Transverse colon (tissue), 4 donors: ENCODE data around the gene BTN3A1. TPM values are rescaled to one million over a fixed set of nuclear protein-coding genes. Genes with fewer than 3 reads are reported as not detected.

Experiments
- DNase-seq: peaks from one replicate; pipeline ENCODE4 v3.0.0-alpha.2; 2019
- H3K27ac ChIP-seq, 4 donors: fragments of 200-600 bp; sonication (generic); 2 replicates each; pipeline ENCODE4 v1.5.1; 2016 to 2018; ENCODE audit warnings: inconsistent platforms in 4 of 4
- H3K27me3 ChIP-seq: fragments of 200-600 bp; sonication (generic); 2 replicates; pipeline ENCODE4 v1.5.1; 2017; ENCODE audit warnings: inconsistent platforms
- H3K36me3 ChIP-seq, 4 donors: fragments of 200-600 bp; sonication (generic); 2 replicates each; pipeline ENCODE4 v1.5.1; 2017 to 2019; ENCODE audit warnings: inconsistent platforms in 4 of 4
- H3K4me1 ChIP-seq, 4 donors: fragments of 200-600 bp; sonication (generic); 2 replicates each; pipeline ENCODE4 v1.5.1; 2017 to 2020; ENCODE audit warnings: inconsistent platforms in 4 of 4
- H3K4me3 ChIP-seq, 4 donors: fragments of 200-600 bp; sonication (generic); 1 replicate in 1 of 4; 2 replicates in 3 of 4; pipeline versions ENCODE4 v1.5.1 to v1.6.1; 2017 to 2019; ENCODE audit warnings: inconsistent platforms in 4 of 4
- H3K9me3 ChIP-seq, 2 donors: fragments of 200-600 bp; sonication (generic); 2 replicates each; pipeline ENCODE4 v1.5.1; 2017 to 2019; ENCODE audit warnings: inconsistent platforms in 2 of 2
- EP300 ChIP-seq: sonication (generic); formaldehyde crosslinking; IDR thresholded peaks from one replicate; pipeline ENCODE4 v1.6.1; 2017; ENCODE audit warnings: antibody characterized with exemption, low read depth
- POLR2A ChIP-seq: fragments of 450-650 bp; IDR thresholded peaks from one replicate; pipeline ENCODE4 v1.6.1; 2016; ENCODE audit warnings: antibody characterized with exemption, mild to moderate bottlenecking, moderate library complexity
- POLR2AphosphoS5 ChIP-seq, 3 donors: sonication (generic); formaldehyde crosslinking; IDR thresholded peaks; one replicate each; pipeline ENCODE4 v1.6.1; 2016; ENCODE audit warnings: antibody characterized with exemption in 3 of 3
- WGBS, 2 donors: methylation state at CpG; one replicate each; pipeline ENCODE4 v1.1.5; 2018; ENCODE audit warnings: low coverage in 1 of 2; 5-methylcytosine and 5-hydroxymethylcytosine counted together
- in situ Hi-C, 4 donors: fragments of 200-750 bp; cut with MboI; loops; one replicate each; pipeline versions ENCODE4 v1.15.0 to v1.15.1; 2017; ENCODE audit warnings: low sequenced_read_pairs in 3 of 4, low pct_ligation_motif_present in 1 of 4, low pct_unique_long_range_greater_than_20kb in 1 of 4
- intact Hi-C: fragments of 100-400 bp; cut with DNase I; formaldehyde crosslinking; loops from one replicate; pipeline ENCODE4 v1.15.1; 2023; ENCODE audit warnings: low total_unique reads
- total RNA-seq, 4 donors: library from RNA; depleted of rRNA; stranded (reverse); fragments of >200 nt; gene quantifications; one replicate each; pipeline ENCODE4 v1.1.0, GENCODE V29; 2016
- TF ChIP-seq, protein P1 (sequence below), 5 experiments: fragments of 200-600 bp in 3 of 5; fragments of 450-650 bp in 2 of 5; sonication (generic) in 3 of 5; IDR thresholded peaks; 1 replicate in 2 of 5; 2 replicates in 3 of 5; pipeline ENCODE4 v1.5.1; 2016 to 2017; ENCODE audit warnings: antibody characterized with exemption in 5 of 5, inconsistent platforms in 3 of 5, mild to moderate bottlenecking in 2 of 5, moderate library complexity in 1 of 5

The BTN3A1 gene
- total RNA-seq, 4 donors from 2014 or later, result 15.7 to 43.2 (median 20.4) TPM

DNA sequence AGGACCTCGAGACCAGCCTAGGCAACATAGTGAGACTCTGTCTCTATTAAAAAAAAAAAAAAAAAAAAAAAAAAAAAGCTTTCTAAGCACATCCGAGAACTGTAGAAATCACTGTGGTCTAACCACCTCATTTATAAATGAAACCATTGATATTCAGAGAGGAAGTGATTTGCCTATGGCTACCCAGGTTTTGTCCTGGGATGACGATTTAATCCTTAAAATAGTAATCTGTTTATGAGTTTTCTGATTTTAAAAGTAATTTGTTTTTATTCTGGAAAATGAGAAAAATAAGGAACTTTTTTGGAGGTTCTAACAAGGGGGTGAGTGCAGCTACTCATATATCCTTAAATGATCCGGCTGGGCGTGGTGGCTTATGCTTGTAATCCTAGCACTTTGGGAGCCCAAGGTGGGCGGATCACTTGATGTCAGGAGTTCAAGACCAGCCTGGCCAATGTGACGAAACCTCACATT lies 43.5 kb upstream of the BTN3A1 start:
- no peak for DNase-seq
- no peaks in the 10 kb centered on the region for H3K27me3 ChIP-seq
- no peaks in the 10 kb centered on the region for H3K36me3 ChIP-seq
- H3K4me3 ChIP-seq, result no peak overlapping the region
- no peak for TF ChIP-seq EP300
- no peaks in the 10 kb centered on the region for H3K9me3 ChIP-seq
- in situ Hi-C loops, result loop anchor here in 1 of 4 donors (25.0 kb wide), 1 partner anchor 104 kb away; the partner anchor contains the start of gene BTN2A1
- intact Hi-C loops, result no loop called here
- 69 to 70% methylated on average over 7 of the region's 7 CpGs for WGBS, 2 donors
- no peaks in the 10 kb centered on the region for H3K4me1 ChIP-seq
- H3K27ac ChIP-seq, result peak overlapping the region in 2 of 4 donors; percentile 23

DNA sequence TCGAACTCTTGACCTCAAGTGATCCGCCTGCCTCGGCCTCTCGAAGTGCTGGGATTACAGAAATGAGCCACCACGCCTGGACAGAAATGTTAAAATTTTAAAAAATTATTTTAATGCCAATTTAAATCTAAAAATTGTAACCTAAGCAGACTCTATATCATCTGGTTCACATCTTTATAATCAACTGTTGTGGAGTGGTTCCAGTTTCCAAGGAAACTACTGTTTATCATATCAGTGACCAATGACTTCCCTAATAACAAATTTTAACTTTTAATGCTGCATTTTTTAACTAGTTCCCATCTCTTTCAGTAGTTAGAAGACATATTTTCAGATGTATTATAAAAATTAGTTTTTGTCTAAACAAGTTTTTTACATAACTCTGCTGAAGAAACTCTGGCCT lies 42.3 kb upstream of the BTN3A1 start:
- Histone ChIP-seq H3K36me3 (no peaks in the 10 kb centered on the region), H3K9me3 (no peaks in the 10 kb centered on the region), H3K27ac (peak overlapping the region in 2 of 4 donors; percentile 23), H3K4me3 (no peak overlapping the region), H3K27me3 (no peaks in the 10 kb centered on the region), H3K4me1 (peaks cover 0 to 9% (median 7%) of the 10 kb centered on the region in 4 donors)
- intact Hi-C loops, result no loop called here
- 83% methylated on average over 5 of the region's 5 CpGs; no CpG with 5 or more reads in 1 of the 2 donors for WGBS, 2 donors
- TF ChIP-seq EP300 (no peak), POLR2A (no peak), POLR2AphosphoS5 (IDR thresholded peaks at IDR 0.05) (no peak)
- TF ChIP-seq, protein P1, sequence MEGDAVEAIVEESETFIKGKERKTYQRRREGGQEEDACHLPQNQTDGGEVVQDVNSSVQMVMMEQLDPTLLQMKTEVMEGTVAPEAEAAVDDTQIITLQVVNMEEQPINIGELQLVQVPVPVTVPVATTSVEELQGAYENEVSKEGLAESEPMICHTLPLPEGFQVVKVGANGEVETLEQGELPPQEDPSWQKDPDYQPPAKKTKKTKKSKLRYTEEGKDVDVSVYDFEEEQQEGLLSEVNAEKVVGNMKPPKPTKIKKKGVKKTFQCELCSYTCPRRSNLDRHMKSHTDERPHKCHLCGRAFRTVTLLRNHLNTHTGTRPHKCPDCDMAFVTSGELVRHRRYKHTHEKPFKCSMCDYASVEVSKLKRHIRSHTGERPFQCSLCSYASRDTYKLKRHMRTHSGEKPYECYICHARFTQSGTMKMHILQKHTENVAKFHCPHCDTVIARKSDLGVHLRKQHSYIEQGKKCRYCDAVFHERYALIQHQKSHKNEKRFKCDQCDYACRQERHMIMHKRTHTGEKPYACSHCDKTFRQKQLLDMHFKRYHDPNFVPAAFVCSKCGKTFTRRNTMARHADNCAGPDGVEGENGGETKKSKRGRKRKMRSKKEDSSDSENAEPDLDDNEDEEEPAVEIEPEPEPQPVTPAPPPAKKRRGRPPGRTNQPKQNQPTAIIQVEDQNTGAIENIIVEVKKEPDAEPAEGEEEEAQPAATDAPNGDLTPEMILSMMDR (IDR thresholded peaks at IDR 0.05), result no peak
- in situ Hi-C loops, result loop anchor here in 1 of 4 donors (25.0 kb wide), 1 partner anchor 103 kb away; the partner anchor contains the start of gene BTN2A1
- no peak for DNase-seq

DNA sequence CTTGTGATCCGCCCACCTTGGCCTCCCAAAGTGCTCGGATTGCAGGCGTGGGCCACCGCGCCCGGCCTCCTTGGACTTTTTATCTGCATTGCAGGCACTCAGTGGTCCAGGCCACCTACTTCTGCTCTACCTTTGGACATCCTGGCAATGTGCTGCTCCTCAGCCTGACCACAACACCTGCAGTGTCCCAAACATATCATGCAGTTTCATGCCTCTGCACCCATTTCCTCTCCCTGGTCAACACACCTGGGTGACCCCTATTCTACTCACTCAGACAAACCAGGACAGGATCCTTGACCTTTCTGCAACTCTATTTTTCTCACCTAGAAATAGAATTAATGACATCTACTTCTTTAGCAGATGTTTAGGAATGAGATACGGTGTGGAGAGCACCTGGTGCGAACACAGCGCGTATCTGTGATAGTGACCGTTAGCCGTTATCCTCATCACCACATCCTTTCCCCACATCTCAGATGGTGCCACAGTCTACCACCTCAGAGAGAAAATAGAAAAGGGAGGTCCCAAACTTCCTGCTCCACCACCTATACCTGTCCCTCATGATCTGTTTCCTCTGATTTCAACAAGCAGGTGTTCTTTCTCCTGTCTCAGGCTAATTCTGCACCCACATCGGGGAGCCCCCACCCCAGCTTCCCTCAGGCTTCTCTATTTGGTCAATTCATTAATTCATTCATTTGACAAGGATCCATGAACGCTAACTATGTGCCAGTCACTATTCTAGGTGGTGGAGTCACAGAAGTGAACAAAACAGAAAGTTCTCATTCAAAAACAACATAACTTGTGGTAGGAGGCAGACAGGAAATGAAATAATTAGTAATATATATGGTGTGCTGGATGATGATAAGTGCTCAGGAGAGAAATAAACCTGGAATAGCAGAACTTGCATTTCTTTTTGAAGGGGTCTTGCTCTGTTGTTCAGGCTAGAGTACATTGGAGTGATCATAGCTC lies 41.3 kb upstream of the BTN3A1 start:
- Histone ChIP-seq H3K9me3 (no peaks in the 10 kb centered on the region), H3K36me3 (no peaks in the 10 kb centered on the region), H3K27ac (peak overlapping the region in 3 of 4 donors; percentile 9 to 62 (median 17)), H3K4me1 (peaks cover 2 to 11% (median 8%) of the 10 kb centered on the region in 4 donors), H3K27me3 (no peaks in the 10 kb centered on the region), H3K4me3 (no peak overlapping the region)
- peak; percentile 65 for DNase-seq
- WGBS, 2 donors, result 78 to 88% methylated on average over 8 to 14 of the region's 14 CpGs
- in situ Hi-C loops, result loop anchor here in 1 of 4 donors (25.0 kb wide), 1 partner anchor 102 kb away; the partner anchor contains the start of gene BTN2A1
- intact Hi-C loops, result no loop called here
- TF ChIP-seq, protein P1 (IDR thresholded peaks at IDR 0.05), result no peak
- TF ChIP-seq EP300, result no peak
- TF ChIP-seq POLR2AphosphoS5 (IDR thresholded peaks at IDR 0.05), result no peak
- no peak for TF ChIP-seq POLR2A

DNA sequence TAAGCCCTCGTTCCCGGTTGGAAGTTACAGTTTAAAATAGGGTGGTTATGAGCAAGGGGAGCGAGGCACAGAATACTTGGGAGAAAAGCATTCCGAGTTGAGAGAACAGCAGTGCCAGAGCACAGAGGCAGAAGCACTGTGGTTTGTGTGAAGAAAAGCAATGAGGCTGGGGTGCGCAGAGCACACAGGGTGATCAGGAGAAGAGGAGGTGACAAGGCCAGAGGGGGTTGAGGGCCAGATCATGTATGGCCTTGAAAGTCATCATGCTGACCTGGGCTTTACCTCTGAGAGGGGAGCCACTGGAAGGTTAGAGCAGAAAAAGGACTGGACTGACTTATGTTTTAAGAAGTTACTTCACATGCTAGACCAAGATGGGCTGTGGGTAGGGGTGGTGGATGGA lies 40.5 kb upstream of the BTN3A1 start:
- in situ Hi-C loops (loop anchor here in 1 of 4 donors (25.0 kb wide), 1 partner anchor 101 kb away; the partner anchor contains the start of gene BTN2A1), intact Hi-C loops (no loop called here)
- Histone ChIP-seq H3K4me3 (no peak overlapping the region), H3K9me3 (no peaks in the 10 kb centered on the region), H3K36me3 (no peaks in the 10 kb centered on the region), H3K27ac (peak overlapping the region in 3 of 4 donors; percentile 6 to 62 (median 17)), H3K27me3 (no peaks in the 10 kb centered on the region), H3K4me1 (peaks cover 5 to 19% (median 11%) of the 10 kb centered on the region in 4 donors)
- DNase-seq, result no peak
- WGBS, 2 donors, result 86 to 91% methylated on average over 3 to 5 of the region's 5 CpGs
- TF ChIP-seq, protein P1 (IDR thresholded peaks at IDR 0.05), result no peak
- no peak for TF ChIP-seq EP300
- no peak for TF ChIP-seq POLR2AphosphoS5 (IDR thresholded peaks at IDR 0.05)
- TF ChIP-seq POLR2A, result no peak
